ENCODE results near the gene RNF112.
"Not testable (repeated sequence)": the region's sequence is repeated elsewhere in the genome, so short reads cannot be mapped to it uniquely, and the experiment has no call there.

Gene RNF112

DNA sequence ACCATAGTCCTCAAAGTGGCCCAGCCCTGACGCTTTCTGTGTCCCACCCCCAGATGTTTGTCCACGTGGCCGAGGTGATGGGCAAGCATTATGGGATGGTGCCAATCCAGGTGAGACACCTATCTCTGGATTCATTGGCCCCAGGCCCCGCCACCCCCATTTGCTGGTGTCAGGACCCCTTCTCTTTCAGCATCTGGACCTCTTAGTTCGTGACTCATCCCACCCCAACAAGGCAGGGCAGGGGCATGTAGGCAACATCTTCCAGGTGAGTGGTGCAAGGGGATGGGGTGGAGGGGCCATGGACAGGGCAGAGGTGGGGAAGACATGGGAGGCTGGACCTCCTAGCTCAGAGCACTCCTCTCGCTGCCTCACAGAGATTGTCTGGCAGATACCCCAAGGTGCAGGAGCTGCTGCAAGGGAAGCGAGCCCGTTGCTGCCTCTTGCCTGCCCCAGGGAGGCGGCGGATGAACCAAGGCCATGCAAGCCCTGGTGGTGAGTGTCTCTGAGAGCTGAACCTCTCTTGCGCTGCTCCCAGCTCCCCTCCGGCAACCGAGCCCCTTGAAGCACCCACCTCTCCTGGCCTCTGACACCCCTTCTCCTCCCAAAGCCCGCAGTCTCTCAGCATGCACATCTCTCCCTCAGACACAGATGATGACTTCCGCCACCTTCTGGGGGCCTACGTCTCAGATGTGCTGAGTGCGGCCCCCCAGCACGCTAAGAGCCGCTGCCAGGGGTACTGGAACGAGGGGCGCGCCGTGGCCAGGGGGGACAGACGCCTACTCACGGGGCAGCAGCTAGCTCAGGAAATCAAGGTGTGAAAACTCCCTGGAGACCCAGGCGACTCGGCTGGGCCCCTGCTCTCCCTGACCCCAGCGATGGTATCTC lies 3.6 kb downstream of the RNF112 start:
- no peak for DNase-seq

DNA sequence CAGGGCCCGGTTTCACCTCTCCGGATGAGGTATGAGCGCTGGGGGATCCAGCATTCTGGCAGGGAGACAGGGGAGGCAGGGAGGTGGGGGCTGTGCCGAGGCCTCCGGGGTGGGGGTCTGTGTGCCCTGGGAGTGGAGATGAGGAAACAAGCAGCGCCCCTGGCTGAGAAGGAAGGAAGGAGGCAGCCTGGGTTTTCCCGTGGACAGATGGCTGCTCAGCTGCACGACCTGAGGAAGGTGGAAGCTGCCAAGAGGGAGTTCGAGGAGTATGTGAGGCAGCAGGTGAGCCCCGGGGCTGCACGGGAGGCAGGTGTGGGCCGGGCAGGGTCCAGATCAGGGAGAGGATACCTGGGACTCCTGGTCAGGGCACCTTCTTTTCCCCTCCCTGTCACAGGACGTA lies 4.3 kb downstream of the RNF112 start:
- no peak for DNase-seq

DNA sequence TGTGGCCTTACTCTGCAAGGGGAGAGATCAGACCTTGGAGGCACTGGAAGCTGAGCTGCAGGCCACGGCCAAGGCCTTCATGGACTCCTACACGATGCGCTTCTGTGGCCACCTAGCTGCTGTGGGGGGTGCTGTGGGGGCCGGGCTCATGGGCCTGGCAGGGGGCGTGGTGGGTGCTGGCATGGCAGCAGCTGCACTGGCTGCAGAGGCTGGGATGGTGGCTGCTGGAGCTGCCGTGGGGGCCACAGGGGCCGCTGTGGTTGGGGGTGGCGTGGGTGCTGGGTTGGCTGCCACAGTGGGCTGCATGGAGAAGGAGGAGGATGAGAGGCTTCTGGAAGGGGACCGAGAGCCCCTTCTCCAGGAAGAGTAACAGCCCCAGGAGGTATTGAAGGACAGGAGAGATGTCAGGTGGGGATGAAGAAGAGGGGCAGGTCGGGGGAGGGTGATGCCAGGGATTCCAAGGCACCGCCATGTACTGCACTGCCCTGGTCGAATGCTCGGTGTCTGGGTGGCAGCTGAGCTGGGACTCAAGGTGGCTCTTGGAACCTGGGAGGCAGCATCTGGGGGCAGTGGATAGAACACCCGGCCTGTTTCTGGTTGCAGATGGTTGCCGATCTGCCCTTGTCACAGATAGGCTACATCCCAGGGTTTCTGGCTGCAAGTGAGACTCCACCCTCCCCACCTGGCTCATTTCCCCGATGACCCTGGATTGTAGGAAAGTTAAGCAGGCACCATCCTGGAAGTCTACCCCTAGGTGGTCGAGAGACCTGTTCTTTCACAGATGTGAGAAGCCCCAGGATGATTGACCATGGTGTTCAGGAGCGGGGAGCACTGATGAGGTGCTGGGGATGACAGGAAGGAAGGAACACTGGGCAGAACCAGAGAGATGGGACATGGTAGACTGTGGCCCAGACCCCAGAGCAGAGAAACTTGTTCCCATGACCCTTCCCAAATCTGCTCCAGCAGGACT lies 5.1 kb downstream of the RNF112 start:
- no peak for DNase-seq

DNA sequence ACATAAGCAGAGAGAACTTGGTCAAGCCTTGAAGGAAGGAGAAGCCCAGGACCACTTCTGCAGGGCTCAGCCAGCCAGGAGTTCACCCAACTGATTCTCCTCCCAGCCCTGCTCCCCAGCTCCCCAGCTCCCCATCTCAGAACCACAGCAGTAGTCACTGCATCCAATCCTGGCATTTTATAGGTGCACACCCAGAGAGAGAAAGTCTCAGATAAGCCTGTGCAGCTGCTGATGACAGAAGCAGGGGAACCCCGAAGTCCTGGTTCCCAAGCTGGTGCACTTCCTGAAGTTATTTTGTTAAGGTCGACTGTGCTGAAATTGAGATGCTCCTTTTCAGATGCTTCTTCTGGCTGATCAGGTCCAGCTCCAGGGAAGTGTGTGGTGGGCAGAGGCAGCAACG lies 6.6 kb downstream of the RNF112 start:
- no peak for DNase-seq

DNA sequence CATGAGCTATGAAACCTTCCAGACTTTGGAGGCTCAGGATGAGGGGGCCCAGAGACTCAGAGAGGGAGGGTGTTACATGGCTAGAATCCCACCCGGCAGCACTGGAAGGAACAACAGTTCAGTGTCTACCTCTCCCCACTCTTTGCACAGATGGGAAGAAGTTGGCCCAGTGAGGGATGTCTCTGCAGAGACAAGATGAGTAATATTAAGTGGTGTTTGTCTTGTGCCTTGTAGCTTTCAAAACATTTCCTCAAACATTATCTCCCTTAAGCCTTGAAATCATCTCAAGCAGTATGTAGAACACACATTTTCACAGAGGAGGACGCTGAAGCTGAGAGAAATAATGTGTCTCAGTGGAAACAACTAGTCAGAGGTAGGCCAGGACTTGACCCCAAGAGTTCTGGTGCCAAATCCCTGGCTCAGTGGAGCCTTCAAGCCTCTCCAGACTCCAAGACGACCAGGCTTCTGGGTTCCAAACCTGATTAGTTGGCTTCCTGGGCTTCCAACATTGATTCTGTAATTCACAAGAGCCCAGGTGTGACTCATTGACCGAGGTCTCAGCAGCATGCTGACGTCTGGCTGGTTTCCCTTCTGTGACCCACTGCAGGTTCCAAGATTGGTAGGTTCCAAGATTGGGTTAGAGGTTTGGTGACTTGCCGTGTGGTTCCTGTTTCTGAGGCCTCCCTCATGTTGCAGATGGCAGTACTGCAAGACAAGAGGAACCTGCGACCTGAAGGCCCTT lies 7.4 kb downstream of the RNF112 start:
- no peak for DNase-seq

DNA sequence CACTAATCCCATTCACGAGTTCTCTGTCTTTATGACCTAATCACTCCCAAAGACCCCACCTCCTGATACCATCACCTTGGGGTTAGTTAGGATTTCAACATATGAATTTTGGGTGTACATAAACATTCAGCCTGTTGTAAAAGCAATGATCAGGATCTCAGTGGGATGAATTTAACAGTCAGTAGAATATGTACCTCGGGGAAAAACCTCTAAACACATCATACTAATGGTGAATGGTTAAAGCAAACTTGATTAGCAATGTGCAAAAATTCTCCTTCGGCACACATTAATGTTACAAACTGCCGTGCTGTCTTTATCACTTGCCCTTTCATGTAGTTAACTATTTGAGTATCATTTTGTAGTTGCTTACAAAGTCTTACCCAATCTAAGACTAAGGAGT lies 10.2 kb downstream of the RNF112 start:
- DNase-seq, result no peak

DNA sequence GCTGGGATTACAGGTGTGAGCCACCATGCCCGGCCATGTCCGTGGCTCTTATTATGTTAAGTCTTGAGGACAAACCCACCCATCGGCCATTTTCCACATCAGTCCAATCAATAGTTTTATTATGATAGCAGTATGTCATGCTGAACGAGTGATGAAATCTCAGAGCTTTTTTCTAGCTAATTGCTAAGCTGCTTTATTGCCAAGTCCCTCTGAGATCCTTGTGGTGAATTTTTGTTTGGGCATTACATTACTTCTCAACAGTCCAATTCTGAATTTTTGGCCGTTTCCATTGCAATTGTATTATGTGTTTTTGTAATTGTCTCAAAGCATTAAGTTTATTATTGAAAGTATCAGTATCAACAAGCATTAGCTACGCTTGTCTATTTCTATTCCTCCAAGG lies 10.9 kb downstream of the RNF112 start:
- no peak for DNase-seq

DNA sequence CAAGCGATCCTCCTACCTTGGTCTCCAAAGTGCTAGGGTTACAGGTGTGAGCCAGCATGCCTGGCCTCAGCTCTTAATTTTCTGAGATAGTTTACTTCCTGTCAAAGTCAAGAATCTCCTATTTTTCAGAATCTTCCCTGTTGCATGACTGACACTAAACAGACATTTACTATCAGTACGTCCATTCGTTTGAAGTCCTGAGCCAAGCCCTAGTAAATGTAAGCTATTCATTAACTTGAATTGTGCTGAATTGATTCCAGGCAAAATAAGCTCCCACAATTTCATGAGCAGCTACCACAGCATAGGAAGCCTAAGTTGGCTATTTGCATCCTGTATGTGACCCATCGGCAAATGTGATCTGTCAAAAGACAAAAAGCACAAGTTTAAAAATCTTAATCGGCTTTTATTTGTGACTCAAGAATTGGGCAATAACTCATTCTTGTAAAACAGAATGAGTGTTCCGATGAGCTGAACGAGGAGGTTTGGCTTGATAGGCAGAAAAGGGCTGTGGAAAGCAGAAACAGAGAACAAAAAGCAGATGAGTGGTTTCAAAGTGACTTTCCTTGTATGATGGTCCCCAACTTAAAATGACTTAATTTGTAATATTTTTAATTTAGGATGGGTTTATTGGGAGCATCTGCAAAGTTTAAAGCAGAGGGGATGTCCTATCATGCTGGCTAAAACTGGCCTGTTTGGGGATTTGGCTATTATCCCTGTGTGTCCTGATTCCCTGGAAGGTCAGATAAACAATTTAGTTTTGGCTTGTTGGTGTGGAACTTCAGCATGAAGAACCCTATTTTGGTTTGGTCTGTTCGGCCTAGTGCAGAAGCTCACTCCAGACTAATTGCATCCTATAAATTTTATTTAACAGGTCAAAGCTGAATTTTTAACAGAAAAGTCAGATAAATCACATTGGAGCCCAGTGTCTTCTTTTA lies 14.2 kb downstream of the RNF112 start:
- DNase-seq, result no peak

DNA sequence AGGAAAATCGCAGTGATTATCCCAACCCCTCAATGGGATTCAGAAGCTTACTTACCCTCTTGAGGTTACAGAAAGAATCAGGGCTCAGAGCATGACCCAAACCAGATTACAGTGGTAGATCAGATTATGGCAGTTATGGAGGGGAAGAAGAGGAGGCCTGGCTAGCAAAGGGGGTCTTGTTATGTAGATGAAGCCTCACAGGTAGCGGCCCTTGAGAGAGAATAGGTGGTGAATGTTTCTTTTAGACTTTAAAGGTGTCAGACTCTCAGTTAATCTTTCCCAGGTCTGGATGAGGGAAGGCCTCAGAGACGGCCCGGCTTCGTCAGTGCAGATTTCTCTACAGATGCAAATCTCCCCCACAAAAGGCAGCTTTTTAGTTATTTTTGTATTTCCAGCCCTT lies 15.6 kb downstream of the RNF112 start:
- DNase-seq, result no peak

DNA sequence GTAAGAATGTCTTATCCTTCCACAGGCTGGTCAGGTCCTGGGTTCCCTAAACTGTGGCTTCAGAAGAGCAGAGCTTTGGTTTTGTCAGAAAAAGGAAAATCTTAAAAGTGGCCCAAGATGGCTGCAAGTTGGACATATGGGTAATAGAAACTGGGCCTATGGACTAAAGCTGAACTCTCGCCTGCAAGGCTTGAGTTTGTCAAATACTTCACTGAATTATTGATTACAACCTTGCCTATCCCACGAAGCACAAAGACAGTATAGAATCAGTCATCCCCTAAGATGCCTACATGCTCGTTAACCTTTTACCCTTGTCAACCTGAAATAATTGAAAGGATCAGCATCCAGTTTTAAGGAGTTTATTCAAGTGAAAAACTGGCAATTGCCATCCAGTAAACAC lies 20.7 kb downstream of the RNF112 start:
- DNase-seq, result no peak

DNA sequence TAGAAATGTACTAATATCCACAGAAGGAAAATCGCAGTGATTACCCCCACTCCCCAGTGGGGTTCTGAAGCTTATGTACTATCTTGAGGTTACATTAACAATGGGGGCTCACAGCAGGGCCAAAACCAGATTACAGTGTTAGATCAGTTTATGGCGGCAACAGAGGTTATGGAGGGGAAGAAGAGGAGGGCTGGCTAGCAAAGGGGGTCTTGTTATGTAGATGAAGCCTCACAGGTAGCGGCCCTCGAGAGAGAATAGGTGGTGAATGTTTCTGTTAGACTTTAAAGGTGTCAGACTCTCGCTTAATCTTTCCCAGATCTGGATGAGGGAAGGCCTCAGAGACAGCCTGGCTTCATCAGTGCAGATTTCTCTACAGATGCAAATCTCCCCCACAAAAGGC lies 22.2 kb downstream of the RNF112 start:
- DNase-seq, result no peak

DNA sequence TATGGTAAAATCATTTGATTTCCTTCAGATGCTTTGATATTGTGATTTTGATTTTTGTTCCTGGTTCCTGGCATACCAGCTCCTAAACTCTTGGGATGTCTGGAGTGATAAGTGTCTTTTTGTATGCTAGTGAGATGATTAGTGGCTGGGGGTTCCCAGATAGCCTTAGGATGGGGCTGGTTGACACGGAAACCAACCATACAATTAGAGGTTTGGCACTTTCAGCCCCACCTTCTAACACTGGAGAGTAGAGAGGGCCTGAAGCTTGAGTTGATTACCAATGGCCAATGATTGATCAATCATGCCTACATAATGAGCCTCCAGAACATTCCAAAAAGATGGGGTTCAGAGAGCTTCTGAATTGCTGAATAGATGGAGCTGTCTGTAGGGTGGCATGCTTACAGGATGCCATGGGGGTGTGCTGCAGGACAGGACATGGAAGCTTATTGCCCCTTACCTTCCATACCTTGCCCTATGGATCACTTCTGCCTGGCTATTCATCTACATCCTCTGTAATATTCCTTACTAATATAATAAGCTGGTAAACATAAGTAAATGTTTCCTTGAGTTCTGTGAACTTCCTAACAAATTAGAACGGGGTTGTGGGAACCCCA lies 22.8 kb downstream of the RNF112 start:
- no peak for DNase-seq

DNA sequence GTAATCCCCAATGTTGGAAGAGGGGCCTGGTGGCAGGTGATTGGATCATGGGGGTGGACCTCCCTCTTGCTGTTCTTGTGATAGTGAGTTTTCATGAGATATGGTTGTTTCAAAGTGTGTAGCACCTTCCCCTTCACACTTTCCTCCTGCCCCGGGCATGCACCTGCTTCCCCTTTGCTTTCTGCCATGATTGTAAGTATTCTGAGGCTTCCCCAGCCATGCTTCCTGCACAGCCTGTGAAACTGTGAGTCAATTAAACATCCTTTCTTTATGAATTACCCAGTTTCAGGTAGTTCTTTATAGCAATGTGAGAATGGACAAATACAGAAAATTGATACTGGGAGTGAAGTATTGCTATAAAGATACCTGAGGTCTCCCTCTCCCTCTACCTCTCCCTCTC lies 29.4 kb downstream of the RNF112 start:
- no peak for DNase-seq

DNA sequence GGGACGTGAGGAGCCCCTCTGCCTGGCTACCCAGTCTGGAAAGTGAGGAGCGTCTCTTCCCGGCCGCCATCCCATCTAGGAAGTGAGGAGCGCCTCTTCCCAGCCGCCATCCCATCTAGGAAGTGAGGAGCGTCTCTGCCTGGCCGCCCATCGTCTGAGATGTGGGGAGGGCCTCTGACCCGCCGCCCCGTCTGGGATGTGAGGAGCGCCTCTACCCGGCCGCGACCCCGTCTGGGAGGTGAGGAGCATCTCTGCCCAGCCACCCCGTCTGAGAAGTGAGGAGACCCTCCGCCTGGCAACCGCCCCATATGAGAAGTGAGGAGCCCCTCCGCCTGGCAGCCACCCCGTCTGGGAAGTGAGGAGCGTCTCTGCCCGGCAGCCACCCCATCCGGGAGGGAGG lies 30.3 kb downstream of the RNF112 start:
- DNase-seq, result not testable (repeated sequence)

DNA sequence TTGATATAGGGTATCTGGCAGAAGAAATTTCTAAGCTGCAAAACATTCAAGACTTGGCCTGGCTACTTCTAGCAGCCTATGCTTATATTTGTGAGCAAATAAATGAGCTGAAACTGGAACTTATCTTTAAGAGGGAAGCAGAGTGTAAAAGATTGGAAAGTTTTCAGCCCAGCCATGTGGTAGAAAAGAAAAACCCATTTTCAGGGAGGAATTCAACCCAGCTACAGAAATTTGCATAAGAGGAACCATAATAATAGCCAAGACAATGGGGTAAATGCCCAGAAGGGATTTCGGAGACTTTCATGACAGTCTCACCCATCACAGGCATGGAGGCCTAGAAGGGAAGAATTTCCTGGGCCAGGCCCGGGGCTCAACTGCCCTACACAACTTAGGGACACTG lies 31.7 kb downstream of the RNF112 start:
- DNase-seq, result no peak

DNA sequence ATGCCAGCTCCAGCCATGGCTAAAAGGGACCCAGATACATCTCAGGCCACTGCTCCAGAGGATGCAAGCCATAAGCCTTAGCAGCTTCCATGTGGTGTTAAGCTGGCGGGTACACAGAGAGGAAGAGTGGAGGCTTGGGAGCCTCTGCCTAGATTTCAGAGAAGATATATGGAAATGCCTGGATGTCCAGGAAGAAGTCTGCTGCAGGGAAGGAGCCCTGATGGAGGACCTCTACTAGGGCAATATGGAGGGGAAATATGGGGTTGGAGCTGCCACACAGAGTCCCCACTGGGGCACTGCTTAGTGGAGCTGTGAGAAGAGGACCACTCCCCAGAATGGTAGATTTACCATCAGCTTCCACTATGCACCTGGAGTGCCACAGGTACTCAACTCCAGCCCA lies 32.1 kb downstream of the RNF112 start:
- DNase-seq, result no peak

DNA sequence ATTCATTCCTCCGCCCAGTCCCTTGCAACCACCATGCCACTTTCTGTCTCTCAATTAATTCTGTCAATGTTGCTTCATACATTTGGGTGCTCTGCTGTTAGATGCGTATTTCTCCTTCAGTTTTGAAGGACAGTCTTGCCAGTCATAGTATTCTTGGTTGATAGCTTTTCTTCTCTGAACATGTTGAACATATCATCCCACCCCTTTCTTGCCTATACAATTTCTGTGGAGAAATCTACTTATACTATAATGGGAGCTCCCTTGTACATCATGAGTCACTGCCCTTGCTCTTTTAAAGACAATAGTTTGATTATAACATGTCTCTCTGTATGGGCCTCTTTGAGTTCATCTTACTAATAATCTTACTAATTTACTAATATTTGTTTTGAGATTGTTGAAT lies 34.1 kb downstream of the RNF112 start:
- no peak for DNase-seq

DNA sequence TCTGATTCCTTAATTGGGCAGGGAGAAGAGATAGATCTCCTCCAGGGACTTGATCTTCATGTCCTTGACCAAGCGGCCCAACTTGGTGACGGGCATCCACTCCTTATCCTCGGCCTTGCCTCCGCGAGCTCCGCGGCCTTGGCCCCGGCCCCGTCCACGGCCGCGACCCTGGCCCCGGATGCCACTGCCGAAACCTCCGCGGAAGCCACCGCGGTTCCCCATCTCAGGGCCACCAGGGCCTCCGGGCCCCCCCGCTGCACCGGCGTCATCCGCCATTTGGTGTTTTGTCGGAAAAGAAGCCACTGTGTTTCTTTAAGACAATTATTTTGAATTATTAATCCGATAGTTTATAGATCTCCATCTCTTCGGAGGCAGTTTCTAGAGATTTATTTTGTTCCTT lies 35.5 kb downstream of the RNF112 start:
- DNase-seq, result not testable (repeated sequence)

DNA sequence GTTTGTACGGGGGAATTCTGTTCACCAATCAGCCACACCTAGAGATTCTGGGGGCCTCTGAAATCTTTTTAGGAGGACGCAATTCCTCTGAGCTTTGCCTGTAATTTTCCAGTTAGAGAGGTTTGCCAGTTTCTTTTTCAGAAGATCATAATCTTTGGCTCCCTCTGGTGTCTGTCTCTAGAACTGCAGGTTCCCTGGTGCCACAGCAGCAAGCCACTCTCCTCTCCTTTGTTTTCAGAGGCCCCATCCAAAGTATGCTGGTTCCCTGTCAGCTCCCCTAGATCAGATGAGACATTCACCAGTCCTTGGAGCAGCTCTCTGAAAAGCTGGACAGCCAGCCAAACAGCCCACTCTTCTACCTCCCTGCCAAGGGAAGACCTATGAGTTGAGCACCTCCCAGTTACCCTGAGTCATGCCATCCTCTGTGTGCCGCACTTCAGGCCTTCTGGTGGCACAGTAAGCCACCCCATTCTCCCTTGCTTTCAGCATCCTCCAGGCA lies 36.1 kb downstream of the RNF112 start:
- DNase-seq, result peak; percentile 85

DNA sequence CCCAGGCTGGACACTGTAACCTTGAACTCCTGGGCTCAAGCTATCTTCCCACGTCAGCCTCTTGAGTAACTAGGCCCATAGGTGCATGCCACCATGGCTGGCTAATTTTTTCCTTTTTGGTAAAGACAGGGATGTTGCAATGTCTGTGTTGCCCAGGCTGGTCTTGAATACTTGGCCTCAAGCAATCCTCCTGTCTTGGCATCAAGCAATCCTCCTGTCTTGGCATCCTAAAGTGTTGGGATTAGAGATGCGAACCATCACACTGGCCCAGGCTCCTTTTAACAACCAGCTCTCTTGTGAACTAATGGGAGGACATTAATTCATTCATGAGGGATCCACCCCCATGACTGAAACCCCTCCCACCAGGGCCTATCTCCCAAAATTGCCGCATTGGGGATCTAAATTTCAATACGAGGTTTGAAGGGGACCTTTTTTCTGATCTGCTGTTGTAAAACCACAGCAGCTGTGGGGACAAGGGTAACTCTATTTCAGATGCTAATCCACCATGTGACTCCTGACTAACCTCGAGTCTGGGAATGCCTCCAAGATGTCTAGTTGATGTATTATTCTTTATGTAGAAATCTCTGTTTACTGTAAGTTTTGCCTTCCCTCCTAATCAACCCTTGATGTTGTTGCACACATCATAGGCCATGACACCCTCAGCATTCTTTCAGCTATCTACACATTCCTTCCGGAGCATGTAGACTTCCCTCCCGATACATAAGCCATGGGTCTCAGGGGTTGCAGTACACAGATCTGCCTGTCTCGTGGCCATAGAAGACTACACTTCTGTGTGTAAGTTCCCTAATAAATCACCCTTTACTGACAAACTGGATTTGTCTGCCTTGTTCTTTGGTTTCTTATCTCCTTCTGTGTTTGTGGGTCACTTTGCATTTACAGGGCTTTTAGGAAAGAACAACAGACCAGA lies 37.6 kb downstream of the RNF112 start:
- DNase-seq, result no peak
